BJ (cell line): ENCODE results near the gene CRIP3. TPM values are rescaled to one million over a fixed set of nuclear protein-coding genes. Genes with fewer than 3 reads are reported as not detected.
A peak's percentile ranks its signal among the peaks of the same experiment; 100 is the strongest.

Source experiments
- CTCF ChIA-PET: fragments of 350-600 bp; formaldehyde crosslinking; extraction: SDS; loops from one replicate; lab custom pipeline; 2021; ENCODE audit warnings: antibody characterized with exemption, inconsistent platforms; lab: Yijun Ruan, JAX
- POLR2A ChIA-PET: fragments of 300-600 bp; sonication (Branson Sonifier 250); formaldehyde crosslinking; extraction: SDS; loops from one replicate; lab custom pipeline; 2021; ENCODE audit warnings: antibody characterized with exemption; lab: Charles Lee
- DNase-seq: peaks from one replicate; pipeline ENCODE4 v3.0.0-alpha.2; 2011; ENCODE audit warnings: low read depth
- H3K27me3 ChIP-seq: 2 replicates; pipeline ENCODE4 v1.6.0; 2011; ENCODE audit warnings: low read length; ENCODE audit not compliant: control insufficient read depth, insufficient read depth
- H3K36me3 ChIP-seq: 2 replicates; pipeline ENCODE4 v1.5.1; 2011; ENCODE audit warnings: low read length; ENCODE audit not compliant: control insufficient read depth, insufficient read depth
- H3K4me3 ChIP-seq: 2 replicates; pipeline ENCODE4 v1.5.1; 2011; ENCODE audit warnings: low read depth, mild to moderate bottlenecking, control low read depth, low read length
- polyA plus RNA-seq: library from polyadenylated mRNA; depleted of rRNA; stranded (reverse); fragments of >200 nt; gene quantifications from 2 replicates; pipeline ENCODE4 v1.2.3, GENCODE V29; 2011
- TF ChIP-seq, protein P1 (sequence below): IDR thresholded peaks from 2 replicates; pipeline ENCODE4 v1.5.1; 2011; ENCODE audit warnings: low read depth, mild to moderate bottlenecking, control low read depth, inconsistent platforms, low read length, moderate library complexity; ENCODE audit not compliant: insufficient read depth

Gene CRIP3
- polyA plus RNA-seq, 1 experiment: not detected

DNA sequence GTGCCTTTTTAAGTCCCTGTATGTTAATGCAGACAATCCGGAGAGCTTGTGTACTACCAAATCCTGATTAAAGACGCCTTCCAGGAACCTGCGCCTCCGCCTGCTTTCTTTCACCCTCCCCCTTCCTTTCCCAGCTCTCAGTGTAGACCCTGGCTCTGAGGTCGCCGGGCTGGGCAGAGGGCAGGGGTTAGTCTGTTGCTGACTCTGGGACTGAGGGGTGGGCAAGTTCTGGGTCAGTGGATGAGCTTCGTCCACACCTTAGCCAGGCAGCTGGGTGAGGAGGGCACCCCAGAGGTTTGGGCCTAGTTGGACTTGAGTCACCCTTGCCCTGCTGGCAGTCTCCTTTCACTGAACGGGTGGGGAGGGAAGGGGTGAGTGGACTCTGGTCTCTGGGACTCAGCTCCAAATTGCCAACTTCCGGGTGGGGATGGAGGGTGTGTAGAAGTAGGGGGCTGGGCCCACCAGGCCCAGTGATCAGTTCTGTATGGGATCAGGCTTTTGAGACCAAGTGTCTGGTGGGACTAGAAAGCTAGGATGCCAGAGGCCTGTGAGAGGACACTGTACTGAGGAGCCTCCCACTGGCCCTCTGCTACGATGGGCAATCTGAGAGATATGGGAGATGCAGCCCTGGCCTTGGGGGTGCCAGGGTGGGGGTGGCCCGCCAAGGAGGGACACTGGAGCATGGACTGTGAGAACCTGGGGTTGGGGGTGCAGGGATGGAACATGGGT is 31.9 kb downstream of the CRIP3 start:
- DNase-seq: no peak
- Histone ChIP-seq H3K27me3 (peaks cover 37% of the 10 kb centered on the region), H3K36me3 (no peaks in the 10 kb centered on the region), H3K4me3 (no peak overlapping the region)
- POLR2A ChIA-PET: no interaction called here
- TF ChIP-seq, protein P1, sequence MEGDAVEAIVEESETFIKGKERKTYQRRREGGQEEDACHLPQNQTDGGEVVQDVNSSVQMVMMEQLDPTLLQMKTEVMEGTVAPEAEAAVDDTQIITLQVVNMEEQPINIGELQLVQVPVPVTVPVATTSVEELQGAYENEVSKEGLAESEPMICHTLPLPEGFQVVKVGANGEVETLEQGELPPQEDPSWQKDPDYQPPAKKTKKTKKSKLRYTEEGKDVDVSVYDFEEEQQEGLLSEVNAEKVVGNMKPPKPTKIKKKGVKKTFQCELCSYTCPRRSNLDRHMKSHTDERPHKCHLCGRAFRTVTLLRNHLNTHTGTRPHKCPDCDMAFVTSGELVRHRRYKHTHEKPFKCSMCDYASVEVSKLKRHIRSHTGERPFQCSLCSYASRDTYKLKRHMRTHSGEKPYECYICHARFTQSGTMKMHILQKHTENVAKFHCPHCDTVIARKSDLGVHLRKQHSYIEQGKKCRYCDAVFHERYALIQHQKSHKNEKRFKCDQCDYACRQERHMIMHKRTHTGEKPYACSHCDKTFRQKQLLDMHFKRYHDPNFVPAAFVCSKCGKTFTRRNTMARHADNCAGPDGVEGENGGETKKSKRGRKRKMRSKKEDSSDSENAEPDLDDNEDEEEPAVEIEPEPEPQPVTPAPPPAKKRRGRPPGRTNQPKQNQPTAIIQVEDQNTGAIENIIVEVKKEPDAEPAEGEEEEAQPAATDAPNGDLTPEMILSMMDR: no peak
- CTCF ChIA-PET: interaction anchor here (1.4 kb wide), 2 partner anchors 8 to 13 kb away, joined by 3 to 7 read pairs; no protein-coding TSS in a partner anchor

DNA sequence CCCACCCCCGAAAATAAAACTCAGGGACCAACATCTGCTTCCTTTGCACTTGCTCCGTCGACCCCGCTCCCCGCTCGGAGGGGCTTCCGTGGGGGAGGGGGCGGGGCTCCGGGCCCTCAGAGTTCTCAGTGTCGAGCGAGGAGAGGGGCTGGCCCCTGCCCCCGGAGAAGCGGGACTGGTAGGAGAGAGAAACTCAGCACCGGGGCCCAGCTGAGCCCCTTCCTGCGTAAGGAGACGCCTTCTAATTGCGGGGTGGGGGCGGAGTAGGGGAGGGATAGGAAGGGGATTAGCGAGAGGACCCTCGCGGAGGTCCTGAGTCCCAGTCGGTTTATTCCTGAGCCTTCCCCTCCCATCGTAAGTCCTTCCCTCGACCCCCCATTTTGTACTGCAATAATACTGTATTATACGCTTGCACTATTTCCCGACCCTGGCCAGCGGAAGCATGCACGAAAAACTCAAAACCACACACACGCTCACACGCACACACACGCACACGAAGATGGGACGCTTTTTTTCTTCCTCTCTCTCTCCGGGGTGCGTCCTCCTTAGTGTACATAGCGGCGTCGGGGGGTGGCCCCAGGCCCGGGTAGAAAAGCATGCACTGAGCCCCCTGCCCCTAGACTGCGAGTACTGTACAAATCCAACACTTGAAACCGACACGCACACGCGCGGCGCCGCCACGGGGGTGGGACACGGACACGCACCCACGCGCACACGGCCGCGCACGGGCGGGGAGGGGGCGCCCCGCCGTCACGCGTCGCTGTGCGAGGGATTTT is 32.6 kb downstream of the CRIP3 start:
- ChIA-PET POLR2A (no interaction called here), CTCF (interaction anchor here (1.0 to 1.4 kb wide), 3 partner anchors 8 to 220 kb away, joined by 3 to 7 read pairs (median 3); no protein-coding TSS in a partner anchor)
- peaks cover 37% of the 10 kb centered on the region for H3K27me3 ChIP-seq
- H3K4me3 ChIP-seq: no peak overlapping the region
- H3K36me3 ChIP-seq: no peaks in the 10 kb centered on the region
- DNase-seq: no peak
- TF ChIP-seq, protein P1: no peak

DNA sequence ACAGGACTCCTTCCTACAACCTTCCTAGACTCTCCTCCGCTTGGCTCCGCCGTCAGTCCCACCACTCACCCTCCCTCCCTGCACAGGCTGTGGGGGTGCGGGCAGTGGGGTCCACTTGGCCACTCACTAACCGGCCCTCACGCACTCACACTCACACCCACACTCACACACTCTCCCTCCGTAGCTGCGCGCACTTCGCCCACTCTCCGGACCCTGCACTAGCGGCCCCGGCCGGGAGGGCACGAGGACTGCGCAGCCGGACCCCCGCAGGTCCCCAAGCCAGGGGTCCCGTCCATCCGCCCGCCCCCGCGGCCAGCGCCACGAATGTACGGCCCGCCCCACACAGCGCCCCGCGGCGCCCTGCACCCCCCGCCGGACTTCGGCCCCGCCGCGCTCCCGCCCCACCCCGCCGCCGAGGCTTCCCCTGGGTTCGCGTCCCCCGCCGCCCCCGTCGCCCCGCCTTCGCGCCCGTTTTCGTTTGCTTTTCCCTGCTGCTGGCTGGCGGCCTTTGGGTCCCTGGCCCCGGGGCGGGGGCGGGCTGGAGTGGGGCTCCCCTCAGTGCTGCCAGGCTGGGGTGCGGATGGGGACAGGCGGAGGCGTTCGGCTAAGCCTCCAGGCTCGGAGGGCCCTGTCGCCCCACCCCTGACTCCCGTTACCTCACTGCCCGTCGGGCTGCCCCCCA is 33.6 kb downstream of the CRIP3 start:
- Histone ChIP-seq H3K27me3 (peaks cover 37% of the 10 kb centered on the region), H3K4me3 (peak overlapping the region; percentile 30), H3K36me3 (no peaks in the 10 kb centered on the region)
- DNase-seq: no peak
- CTCF ChIA-PET: interaction anchor here (1.0 kb wide), 1 partner anchor 221 kb away, joined by 3 read pairs; no protein-coding TSS in a partner anchor
- POLR2A ChIA-PET: no interaction called here
- TF ChIP-seq, protein P1: no peak

DNA sequence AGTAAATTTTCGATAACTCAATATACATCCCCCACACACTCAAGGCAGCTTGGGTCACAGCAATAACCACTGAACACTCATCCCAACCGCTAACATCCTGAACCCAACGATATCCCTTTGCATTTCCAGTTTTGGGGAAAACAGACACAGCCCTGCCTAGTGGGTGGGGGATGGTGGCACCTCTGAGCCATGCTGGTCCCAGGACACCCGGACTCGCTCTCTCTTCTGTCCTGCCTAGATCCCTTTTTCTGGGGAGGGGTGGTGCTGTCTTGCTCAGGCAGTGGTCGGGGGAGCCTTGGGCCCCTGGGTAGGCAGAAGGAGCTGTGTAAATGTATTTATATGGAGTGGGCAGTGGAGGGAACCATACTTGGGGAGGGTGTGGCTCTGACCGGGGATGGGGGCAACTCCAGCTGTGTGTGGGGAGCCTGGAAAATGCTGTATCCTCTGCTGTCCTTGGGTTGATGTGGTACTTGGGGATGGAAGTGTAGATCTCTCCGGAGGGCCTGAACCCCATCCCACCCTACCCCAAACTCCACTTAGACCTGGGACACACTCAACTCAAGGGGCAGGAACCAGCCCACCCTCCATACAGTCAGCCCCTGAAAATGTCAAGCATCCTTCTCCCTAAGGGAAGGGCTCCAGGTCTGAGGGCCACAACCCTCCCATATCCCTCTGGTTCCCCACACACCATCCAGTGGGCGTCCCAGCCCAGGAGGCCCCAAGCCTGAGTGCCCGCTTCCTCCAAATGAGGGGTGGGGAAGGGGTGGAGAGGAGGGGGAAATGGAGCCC is 34.3 kb downstream of the CRIP3 start:
- Histone ChIP-seq H3K36me3 (no peaks in the 10 kb centered on the region), H3K4me3 (no peak overlapping the region), H3K27me3 (peaks cover 38% of the 10 kb centered on the region)
- DNase-seq: no peak
- ChIA-PET CTCF (no interaction called here), POLR2A (no interaction called here)
- TF ChIP-seq, protein P1: no peak
